Measurements from ENCODE around the gene EPB41.
"Not testable (repeated sequence)": the region's sequence is repeated elsewhere in the genome, so short reads cannot be mapped to it uniquely, and the experiment has no call there.

The EPB41 gene

DNA sequence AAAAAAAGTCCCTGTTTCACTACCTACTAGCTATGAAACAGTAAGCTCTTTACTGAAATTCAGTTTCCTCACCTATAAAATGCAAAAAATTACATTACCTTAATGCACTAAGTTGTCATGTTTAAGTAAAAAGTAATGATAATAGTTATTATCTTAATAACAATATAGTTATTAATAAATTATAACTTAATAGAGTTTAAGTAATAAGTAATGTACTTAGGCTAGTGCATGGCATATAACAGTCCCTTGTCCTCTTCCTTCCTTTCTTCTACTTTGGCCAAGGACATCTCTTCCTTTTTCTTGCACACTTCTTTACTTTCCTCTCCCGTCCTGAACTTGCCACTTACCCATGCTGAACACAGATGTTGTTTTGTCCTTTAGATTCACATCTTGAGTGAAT lies 200.3 kb downstream of the EPB41 start:
- DNase-seq: no peak

DNA sequence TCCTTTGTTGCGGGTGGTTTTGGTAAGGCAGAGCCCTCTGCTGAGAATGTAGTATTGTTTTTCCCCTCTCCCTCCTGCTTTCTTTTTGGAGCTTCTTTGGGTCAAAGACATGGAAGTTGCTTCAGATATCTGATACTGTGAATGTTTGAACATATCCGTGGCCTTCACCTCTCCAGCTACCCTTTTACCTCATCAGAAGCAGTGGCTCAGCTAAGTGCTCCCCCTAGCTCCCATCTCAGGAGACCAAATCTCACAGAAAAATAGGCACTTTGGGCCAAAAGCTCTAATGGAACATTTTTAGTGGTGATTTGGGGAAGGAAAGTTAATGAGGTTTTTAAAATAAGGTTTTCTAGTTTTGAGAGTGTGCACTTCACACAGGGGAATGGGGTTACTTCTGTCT lies 203.0 kb downstream of the EPB41 start:
- no peak for DNase-seq

DNA sequence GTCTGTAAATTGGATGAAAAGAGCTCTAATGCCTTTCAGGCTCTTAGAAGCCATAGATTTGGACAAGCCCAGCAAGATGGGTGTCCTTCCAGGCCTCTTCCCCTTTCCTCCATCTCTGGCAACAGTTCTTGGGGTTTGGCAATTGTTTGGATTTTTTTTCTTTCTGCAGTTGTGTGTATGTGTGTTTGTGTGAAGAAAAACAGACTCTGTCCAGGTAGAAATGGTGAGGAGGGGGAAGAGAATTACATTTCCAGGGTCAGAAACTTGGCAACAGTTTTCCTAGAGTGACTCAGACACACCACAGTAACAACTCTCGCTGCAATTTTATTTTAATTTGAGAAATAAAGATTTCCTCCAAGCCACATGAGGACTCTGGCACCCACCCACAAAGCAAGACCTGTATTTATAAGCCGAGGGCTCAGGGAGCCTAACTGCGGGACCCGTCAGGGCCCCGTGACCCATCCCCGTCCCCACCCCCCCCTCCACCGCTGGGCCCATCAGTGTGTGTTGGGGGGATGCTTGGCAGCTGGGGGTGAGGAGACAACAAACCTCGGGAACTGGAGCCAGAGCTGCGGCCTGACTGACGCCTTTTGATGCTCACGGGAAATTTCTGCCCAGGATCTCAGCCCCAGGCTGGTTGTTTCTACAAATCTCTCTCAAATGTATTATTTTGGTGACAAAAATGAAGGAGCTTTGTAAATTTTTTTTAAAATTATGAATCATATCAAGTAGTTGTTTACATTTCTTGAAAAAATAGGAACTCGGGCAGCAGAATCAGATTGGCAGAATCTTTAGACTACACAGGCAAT lies 205.0 kb downstream of the EPB41 start:
- no peak for DNase-seq

DNA sequence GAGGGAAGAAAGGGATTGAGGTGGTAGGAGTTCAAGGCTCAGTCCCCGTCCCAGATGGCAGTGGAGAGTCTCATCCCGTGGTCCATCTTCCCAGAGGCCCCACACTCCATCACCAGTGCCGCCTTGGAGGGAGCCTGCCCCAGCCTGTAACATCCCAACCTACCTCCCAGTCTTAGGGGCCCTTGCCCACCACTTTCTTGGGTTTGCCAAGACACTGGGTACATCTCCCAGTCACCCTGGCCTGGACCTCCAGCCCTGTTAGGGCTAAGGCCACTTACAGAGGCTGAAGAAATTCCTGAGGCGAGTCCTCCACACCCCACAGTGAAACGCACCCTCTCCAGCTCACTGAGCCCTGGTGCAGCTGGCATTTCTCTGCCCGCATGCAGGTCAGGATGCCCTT lies 206.0 kb downstream of the EPB41 start:
- DNase-seq: no peak

DNA sequence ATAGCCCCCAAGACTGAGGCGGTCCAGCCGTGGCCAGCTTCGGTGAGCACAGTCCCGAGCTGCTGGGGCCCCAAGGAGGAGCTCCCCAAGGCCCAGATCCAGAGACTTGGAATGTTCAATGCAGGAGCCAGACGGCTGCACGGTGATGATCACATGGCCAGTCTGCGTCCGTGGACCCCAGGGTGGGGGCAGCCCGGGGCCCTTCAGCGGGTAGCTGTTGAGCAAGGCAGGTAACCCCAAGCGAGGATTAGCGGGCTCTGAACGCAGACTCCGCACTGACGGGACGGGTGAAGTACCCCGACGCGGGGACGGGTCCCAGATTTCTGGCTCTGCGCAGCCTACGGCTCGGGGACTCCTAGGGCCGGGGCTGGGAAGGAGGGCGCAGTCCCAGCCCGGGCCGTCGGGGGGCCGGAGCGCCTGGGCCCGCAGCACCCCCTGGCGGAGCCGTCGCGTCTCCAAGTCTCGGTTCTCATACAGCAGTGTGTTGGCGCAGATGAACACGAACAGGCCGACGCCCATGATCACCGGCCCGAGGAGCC lies 206.6 kb downstream of the EPB41 start:
- DNase-seq: peak; percentile 72

DNA sequence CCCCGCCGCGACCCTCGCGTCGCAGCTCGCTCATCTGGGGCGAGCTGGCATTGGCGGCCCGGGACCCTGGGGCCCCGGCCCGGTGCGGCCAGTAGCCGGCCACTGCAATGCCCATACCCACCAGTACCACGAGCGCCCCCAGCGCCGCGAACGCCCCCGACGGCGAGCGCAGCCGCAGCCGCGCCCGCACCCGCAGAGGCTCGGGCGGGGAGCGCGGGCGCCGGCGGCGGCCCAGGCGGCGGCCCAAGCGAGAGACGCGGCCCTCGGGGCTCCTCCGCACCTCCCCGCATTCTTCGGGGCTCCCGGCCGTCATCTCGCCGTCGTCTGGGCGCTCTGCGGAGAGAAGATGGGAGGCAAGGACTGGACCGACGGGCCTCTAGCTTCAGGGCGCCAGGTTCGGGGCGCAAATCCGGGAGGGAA lies 207.2 kb downstream of the EPB41 start:
- peak; percentile 5 for DNase-seq

DNA sequence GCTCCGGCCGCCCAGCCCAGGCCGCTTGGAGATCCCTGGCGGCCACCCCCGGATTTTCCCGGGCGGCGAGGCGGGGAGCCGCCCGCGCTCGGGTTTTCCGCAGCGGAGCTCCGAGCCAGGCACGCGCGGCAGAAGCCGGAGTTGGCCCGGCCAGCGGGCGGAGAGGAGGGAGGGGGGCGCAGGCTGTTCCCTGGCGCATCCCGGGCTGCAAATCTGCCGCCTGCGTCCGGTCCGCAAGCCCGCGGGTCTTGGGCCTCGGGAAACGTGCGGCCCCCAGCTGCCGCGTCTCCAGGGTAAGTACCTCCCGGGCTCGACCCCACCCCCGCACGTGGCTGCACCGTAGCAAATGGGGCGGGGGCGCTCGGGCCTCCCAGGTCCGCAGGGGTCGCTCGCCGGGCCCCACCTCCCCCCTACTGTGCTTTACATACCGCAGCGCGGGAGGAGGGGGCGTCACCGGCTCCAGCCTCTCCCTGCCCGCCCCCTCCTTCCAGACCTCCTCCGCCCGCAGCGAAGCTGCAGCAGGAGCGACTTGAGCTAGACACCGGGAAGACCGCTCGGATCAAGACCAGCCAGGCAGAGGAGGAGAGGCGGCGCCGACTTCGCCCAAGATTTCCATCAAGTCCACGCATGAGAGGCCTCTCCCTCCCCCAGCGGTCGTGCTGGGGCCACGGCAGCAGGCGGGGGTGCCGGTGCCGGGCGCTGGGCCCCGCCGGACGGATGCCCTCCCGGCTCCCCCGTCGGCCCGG lies 207.7 kb downstream of the EPB41 start:
- peak; percentile 6 for DNase-seq

DNA sequence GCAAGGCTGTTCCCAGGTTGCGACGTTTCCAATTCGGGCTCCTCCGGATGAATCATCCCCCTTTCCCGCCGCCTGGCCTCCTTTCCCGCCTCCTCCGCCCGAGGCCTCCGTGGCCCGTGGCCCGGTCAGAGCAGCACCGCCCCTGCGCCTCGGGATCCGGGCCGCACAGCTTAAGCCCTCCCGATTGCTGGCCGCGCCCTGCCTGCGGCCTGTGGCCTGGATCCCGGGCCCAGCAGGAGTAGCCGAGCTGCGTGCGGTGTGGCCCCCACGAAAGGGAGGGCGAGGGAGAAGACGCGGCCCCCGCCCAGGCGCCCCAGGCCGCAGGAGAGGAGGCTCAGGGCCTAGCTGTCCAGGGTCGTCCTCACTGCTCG lies 208.3 kb downstream of the EPB41 start:
- DNase-seq: no peak

DNA sequence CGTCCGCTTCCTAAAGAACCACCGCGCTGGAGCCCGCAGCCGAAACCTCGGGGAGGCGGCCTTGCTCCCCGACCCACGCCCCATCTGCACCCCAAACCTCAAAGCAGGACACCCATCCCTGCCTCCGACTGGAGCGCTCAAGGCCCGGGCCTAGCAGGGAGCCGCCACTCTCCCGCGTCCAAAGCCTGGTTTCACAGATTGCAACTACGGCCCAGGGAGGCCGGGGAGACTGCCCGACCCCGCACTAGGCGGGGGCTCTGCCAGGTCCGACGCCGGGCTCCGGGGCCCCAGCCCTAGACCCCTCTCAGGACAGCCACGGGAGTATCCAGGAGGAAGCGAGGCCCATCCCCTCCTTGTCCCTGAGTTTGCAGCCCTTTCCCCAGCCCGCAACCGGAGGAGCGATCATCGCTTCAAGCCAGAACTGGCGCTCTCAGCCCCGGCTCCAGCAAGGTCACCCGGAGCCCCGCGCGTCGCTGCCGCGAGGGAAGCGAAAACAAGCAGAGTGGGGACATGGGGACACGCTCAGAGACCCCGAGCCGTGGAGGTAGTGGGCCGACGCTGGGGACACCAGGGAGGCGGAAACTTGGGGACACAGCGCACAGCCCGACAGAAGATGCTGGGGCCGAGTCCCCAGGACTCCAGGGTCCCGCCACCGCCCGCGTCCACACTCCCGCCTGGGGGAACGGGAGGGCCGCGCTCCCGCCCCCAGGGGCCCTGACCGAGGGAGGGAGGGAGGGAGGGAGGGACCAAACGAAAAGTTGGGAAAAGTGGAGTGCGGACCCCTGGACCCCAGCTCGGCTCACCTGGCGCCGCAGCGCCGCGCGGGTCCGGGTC lies 208.9 kb downstream of the EPB41 start:
- peak; percentile 25 for DNase-seq

DNA sequence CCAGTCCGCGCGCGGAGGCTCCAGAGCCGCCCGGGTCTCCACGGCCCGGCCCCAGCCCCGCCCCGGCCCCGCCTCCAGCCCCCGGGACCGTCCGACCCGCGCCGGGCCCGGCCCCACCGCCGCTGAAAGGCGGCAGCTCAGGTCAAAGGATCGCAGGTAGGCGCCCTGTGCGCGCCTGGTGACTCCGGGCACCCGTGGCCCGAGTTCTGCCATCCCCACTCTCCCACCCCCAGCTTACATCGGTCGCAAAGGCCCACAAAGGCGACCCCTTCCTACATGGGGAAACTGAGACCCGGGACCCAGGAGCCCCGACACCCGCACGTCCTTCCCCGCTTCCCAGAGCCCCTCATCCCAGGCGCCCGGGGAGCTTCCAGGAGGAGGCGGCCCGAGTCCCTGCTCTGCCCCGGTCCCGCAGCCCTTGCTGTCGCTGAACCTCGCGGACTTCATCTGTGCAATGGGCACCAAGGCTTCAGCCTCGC lies 209.6 kb downstream of the EPB41 start, which contains the start of gene TMEM200B:
TMEM200B (minus strand) TSS at position 17 of the 479 bp plus-strand sequence. CDS start 2,075 bp downstream, outside the sequence.
- no peak for DNase-seq

DNA sequence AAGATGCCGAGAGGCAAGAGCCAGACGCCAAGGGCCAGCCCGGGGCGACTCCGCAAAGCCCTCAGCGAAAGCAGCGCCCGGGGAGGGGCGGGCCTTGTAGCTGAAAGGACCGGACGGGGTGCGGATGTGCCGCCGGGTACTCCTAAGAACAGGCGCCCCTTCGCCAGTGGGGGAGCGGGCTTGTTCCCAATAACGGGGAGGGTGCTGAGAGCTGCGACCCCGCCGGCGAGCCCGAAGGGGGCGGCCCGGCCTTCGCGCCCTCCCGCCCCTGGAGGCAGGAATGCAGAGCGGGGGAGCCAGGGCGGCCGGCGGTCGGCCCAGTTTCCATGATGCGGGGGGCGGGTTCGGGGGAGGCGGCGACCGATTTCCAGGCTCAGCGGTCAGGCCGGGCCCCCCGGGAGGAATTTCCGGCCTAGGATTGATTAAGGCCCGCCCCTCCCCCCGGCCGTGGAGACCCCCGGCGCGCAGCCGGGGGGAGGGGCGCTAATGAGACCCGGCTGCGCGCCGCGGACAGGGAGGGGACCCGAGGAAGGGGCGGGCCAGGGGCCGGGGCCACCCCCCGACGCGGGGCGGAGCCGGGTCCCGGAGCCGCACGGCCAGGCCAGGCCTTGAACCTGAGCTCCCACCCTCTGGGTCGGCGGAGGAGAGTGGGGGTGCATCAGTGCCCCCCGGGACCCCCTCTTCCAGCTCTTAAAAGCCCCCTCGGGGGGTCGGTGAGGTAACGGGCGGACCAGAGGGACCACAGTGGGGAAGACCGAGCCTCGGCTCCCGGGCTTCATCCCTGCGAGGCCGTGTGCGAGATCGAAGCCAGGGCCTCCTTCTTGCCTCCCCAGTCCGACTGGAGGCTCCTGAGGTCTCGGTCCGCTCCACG lies 210.2 kb downstream of the EPB41 start:
- DNase-seq: peak; percentile 67

DNA sequence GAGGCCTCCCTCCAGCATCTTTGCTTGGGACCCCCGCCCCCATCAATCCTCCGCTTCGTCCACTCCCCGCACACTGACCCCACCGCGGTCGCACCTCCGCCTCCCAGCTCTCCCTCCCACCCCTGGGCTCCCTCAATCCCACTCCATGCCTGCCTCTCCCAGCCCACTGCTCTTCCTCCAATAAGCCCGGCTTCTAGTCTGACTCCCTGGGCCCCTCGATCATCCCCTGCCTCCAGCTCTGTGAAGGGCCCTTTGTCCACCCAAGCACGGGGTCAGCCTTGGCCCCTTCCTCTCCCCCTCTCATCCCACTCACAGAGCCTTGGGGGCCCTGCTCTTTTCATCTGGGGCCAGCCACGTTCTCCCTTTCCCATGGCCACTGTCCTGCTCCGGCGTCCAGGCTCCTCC lies 210.9 kb downstream of the EPB41 start:
- DNase-seq: no peak

DNA sequence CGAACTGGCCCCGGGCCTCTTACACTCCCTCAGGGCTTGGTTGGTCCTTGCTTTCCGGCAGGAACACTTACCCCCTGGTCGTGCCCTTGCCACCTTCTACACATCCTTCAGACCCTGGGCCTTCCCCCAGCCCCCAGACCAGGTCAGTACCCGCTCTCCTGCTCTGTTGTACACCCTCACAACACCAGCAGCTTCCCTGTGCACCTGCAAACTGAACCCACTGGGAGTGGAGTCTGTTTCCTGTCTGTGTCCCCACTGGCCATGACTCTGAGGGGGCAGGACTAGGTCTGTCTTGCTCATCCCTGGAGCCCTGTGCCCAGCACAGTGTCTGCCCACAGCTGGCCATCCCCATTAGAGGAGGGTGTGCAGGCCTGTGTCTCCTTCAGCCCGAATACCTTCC lies 211.4 kb downstream of the EPB41 start:
- no peak for DNase-seq

DNA sequence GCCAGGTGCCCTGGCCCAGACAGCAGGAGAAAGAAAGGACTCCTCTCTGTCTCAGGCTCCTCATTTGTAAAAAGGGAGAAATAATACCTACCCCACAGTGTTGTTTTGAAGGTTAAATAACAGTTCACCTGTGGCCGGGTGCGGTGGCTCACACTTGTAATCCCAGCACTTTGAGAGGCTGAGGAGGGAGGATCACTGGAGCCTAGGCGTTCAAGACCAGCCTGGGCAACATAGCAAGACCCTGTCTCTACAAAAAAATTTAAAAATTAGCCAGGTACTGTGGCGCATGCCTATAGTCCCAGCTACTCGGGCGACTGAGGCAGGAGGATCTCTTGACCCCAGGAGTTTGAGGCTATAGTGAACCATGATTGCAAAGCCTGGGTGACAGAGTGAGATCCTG lies 211.8 kb downstream of the EPB41 start:
- DNase-seq: no peak

DNA sequence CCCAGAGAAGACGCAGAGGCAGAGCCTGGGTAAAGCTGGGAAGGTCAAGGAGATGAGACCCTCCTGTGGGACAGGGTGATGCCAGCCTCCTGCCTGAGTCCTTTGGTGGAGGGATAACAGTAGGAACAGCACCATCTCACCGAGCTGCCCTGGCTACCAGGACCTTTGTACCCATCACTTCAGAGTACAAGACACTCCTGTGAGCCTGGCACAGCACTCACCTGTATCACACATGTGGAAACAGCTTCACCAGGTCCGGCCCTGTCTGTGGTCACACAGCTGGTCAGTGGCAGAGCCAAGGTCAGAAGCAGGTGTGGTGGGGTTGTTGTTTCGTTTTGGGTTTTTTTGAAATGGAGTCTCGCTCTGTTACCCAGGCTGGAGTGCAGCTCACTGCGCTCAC lies 214.4 kb downstream of the EPB41 start:
- DNase-seq: no peak

DNA sequence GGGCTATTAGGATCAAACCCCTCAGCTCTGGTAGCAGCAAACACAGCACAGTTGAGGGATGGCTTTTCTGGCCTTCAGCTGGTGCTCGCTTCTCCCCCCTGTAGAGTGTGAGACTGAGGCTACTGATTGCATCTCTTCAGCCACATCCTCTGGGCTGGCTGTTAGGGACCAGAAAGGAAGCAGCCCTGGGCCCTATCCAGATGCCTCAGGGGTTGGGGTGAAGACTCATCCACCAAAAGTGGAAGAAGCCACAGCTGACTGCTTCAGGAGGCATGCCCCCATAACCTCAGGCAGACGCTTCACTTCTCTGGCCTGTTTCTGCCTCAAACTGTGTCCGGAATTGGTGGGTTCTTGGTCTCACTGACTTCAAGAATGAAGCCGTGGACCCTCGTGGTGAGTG lies 215.5 kb downstream of the EPB41 start:
- DNase-seq: no peak

DNA sequence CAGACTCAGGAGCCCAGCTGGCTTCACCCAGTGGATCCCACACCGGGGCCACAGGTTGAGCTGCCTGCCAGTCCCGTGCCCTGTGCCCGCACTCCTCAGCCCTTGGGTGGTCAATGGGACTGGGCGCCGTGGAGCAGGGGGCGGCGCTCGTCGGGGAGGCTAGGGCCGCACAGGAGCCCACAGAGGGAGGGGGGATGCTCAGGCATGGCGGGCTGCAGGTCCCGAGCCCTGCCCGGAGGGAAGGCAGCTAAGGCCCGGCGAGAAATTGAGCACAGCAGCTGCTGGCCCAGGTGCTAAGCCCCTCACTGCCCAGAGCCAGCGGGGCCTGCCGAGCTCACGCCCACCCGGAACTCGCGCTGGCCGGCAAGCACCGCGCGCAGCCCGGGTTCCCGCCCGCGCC lies 216.7 kb downstream of the EPB41 start:
- DNase-seq: not testable (repeated sequence)

DNA sequence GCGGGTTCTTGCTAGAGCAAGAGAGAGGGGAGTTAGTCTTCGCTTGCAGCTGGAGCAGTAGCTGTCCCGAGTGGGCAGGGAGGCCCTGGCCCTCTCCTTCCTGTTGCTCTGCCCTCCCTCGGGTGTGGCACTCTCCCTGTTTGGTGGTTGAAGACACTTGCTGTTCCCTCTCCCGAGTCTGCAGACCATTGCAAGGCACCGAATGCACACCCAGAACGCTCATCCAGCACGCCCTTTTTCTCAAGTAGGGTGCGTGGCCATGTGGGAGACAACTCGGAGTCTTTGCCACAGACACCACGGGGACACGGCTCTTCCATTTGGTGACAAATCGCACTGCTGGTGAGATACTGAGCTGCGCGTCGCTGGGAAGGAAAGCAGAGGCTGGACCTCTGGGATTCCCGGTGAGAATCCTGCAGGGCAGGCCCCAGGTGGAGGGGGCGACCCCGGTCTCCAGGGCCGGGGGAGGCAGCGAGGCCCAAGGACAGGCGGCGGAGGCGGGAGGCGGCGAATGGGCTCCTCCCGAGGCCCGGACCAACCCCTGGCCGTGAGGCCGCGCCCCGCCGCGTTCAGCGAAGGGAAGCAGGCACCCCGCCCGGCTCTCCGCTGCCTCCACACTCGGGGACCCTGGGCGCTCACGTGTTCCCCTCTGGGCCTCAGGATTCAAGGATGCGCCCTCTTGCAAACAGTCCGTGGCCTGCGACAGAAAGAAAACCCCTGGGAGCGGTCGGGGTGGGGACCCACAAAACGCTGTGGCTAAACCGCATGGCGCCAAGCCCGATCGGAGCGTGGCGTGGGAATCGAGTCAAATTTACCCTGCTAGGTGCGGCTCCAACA lies 219.7 kb downstream of the EPB41 start:
- no peak for DNase-seq

DNA sequence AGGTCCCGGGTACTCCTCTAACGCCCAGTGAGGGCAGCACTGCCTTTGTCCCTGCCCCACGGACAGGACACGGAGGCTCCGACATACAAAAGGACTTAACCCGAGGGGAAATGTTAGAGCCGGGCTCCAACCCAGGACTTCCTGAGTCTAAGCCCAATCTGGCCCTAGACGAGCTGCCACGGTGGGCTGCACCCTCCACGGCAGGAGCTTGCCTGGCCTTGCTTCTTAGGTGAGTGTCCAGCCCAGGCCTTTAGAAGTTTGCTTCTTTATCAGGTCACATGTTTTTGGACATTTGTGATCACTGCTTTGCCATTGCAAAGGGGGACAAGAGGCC lies 220.3 kb downstream of the EPB41 start:
- no peak for DNase-seq

DNA sequence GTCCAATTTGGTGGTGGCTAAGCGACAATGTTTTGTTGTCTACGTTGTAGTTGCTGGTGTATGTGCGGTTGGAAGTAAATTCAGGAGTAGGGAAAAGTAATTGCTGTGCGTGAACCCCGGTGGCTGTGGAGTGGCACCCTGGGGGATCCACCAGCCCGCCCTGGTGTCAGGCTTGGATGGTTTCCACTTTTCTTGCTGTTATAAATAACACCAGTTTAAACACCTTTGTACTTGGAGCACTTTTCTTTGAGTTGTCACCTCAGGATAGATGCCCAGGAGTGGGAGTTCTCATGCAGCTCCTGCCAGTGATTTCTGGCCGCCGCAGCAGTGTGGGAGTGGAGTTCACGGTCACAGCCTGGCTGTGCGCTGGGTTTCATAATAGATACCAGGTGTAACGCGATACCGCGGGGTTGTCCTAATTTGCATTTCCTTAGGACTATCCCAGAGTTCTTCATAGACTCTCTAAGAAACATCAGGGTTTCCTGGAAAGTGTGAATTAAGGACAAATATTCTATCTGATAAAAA lies 222.1 kb downstream of the EPB41 start:
- no peak for DNase-seq

DNA sequence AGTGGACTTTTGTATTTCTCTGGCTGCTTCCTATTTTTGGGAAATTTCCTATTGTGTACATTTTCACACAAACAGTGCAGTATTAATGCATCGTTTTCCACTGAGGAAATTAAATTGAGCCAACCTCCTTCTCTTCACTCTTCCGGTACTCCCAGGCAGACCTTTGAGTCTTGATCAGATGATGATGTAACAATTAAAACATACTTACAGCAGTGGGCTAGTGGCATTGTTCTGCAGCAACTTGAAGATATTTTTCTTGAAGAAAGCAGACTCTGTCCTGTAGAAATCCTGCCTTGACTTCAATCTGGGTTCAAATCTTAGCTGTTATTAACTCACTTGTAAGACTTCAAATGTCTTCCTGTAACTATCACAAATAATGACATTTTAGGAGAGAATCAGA lies 228.3 kb downstream of the EPB41 start:
- no peak for DNase-seq
